Activated CD8-positive, alpha-beta memory T cell treated with anti-CD3 and anti-CD28 coated beads for 24 hours (primary cell): Measurements from ENCODE around the gene ANKHD1.

Source experiments
- DNase-seq: peaks from one replicate; pipeline ENCODE4 v3.0.0-alpha.2; 2020

ANKHD1 gene

GRCh38 chr5:140401362-140402257, at the start of gene ANKHD1:
Gene ANKHD1 (plus strand): TSS chr5:140401833. CDS start chr5:140401968, 135 bp downstream.
- DNase-seq, result peak; percentile 94

- no peak for DNase-seq
Measured at GRCh38 chr5:140355546-140355945, 46.1 kb upstream of the ANKHD1 start.

GRCh38 chr5:140356853-140357725, 44.5 kb upstream of the ANKHD1 start:
- DNase-seq, result no peak

GRCh38 chr5:140357726-140358093, 43.9 kb upstream of the ANKHD1 start:
- DNase-seq, result peak; percentile 87

- DNase-seq, result no peak
Measured at GRCh38 chr5:140358738-140359310, 42.8 kb upstream of the ANKHD1 start.

GRCh38 chr5:140360101-140360500, 41.5 kb upstream of the ANKHD1 start, which contains the start of gene SLC4A9:
Gene SLC4A9 (plus strand): TSS chr5:140360194. CDS start chr5:140360237, 43 bp downstream.
- no peak for DNase-seq

GRCh38 chr5:140360681-140361479, 40.8 kb upstream of the ANKHD1 start:
- DNase-seq, result no peak

- no peak for DNase-seq
Measured at GRCh38 chr5:140361901-140362300, 39.7 kb upstream of the ANKHD1 start.

GRCh38 chr5:140362311-140362710, 39.3 kb upstream of the ANKHD1 start:
- DNase-seq, result no peak

- peak; percentile 95 for DNase-seq
Measured at GRCh38 chr5:140362875-140363630, 38.6 kb upstream of the ANKHD1 start.

- no peak for DNase-seq
Measured at GRCh38 chr5:140363631-140364471, 37.8 kb upstream of the ANKHD1 start.

- DNase-seq, result no peak
Measured at GRCh38 chr5:140364472-140364765, 37.2 kb upstream of the ANKHD1 start.

- DNase-seq, result no peak
Measured at GRCh38 chr5:140365282-140365681, 36.4 kb upstream of the ANKHD1 start.

GRCh38 chr5:140365941-140366340, 35.7 kb upstream of the ANKHD1 start:
- DNase-seq, result no peak

GRCh38 chr5:140366589-140367255, 34.9 kb upstream of the ANKHD1 start:
- no peak for DNase-seq

GRCh38 chr5:140367256-140368013, 34.2 kb upstream of the ANKHD1 start:
- no peak for DNase-seq

- DNase-seq, result no peak
Measured at GRCh38 chr5:140371356-140372151, 30.1 kb upstream of the ANKHD1 start.

- DNase-seq, result peak; percentile 73
Measured at GRCh38 chr5:140372971-140373487, 28.6 kb upstream of the ANKHD1 start.
